Sciatic nerve (tissue), 2 donors: ENCODE measurements around the gene SDK1. TPM values are rescaled to one million over a fixed set of nuclear protein-coding genes. Genes with fewer than 3 reads are reported as not detected.

Experiments
- ATAC-seq: fragments of 200-7000 bp; cut with Tn5 transposase; one replicate; pipeline ENCODE4 v1.9.1; 2020; ENCODE audit warnings: mild to moderate bottlenecking, moderate library complexity
- DNase-seq: peaks from one replicate; pipeline ENCODE4 v3.0.0-alpha.2; 2020; ENCODE audit warnings: low spot score
- intact Hi-C: fragments of 100-400 bp; cut with DNase I; formaldehyde crosslinking; loops from one replicate; pipeline ENCODE4 v1.14.2; 2022
- total RNA-seq: library from RNA; stranded (reverse); fragmentation: NEBNext Ultra II Directional; extraction: Animal tissue kit (Norgen Biotek cat#: 25700); gene quantifications from one replicate; pipeline ENCODE4 v1.2.1, GENCODE V29; 2021
- donor health status: DM: no; HTN: no; CAD: no.
- donor health status: DM: no; HTN: no; CAD: no.

SDK1 gene
- total RNA-seq, 1 donor from 2014 or later, result 11.2 TPM

GRCh38 chr7:4097001-4097609, 796.1 kb downstream of the SDK1 start:
- ATAC-seq, result no peak
- intact Hi-C loops, result no loop called here
- no peak for DNase-seq

- DNase-seq (no peak), ATAC-seq (no peak)
- intact Hi-C loops, result no loop called here
Measured at GRCh38 chr7:4098169-4098568, 797.1 kb downstream of the SDK1 start.

GRCh38 chr7:4099651-4100050, 798.6 kb downstream of the SDK1 start:
- DNase-seq, result no peak
- ATAC-seq, result no peak
- intact Hi-C loops, result no loop called here

- intact Hi-C loops, result no loop called here
Measured at GRCh38 chr7:4100148-4100547, 799.1 kb downstream of the SDK1 start.

GRCh38 chr7:4100691-4101090, 799.6 kb downstream of the SDK1 start:
- DNase-seq, result no peak
- no peak for ATAC-seq
- intact Hi-C loops, result no loop called here

More at GRCh38 chr7:4100148-4100547, 799.1 kb downstream of the SDK1 start:
- ATAC-seq (no peak), DNase-seq (no peak)

GRCh38 chr7:4102231-4102841, 801.3 kb downstream of the SDK1 start:
- no peak for ATAC-seq
- no peak for DNase-seq
- intact Hi-C loops, result no loop called here

GRCh38 chr7:4103352-4104091, 802.5 kb downstream of the SDK1 start:
- DNase-seq (no peak), ATAC-seq (no peak)
- intact Hi-C loops, result no loop called here

GRCh38 chr7:4107839-4108238, 806.8 kb downstream of the SDK1 start:
- intact Hi-C loops, result no loop called here
- no peak for DNase-seq
- ATAC-seq, result no peak

GRCh38 chr7:4108951-4109350, 807.9 kb downstream of the SDK1 start:
- ATAC-seq, result no peak
- no peak for DNase-seq
- intact Hi-C loops, result no loop called here

- intact Hi-C loops, result no loop called here
- ATAC-seq (peak; percentile 34), DNase-seq (no peak)
Measured at GRCh38 chr7:4109481-4110110, 808.5 kb downstream of the SDK1 start.

GRCh38 chr7:4110438-4110837, 809.4 kb downstream of the SDK1 start:
- ATAC-seq (no peak), DNase-seq (no peak)
- intact Hi-C loops, result no loop called here

- no peak for ATAC-seq
- intact Hi-C loops, result no loop called here
- DNase-seq, result no peak
Measured at GRCh38 chr7:4111166-4111565, 810.1 kb downstream of the SDK1 start.

- no peak for ATAC-seq
- no peak for DNase-seq
- intact Hi-C loops, result no loop called here
Measured at GRCh38 chr7:4113271-4113670, 812.2 kb downstream of the SDK1 start.

- ATAC-seq, result no peak
- intact Hi-C loops, result no loop called here
- no peak for DNase-seq
Measured at GRCh38 chr7:4113976-4114375, 812.9 kb downstream of the SDK1 start.

- no peak for DNase-seq
- no peak for ATAC-seq
- intact Hi-C loops, result no loop called here
Measured at GRCh38 chr7:4115442-4115841, 814.4 kb downstream of the SDK1 start.

- ATAC-seq, result no peak
- intact Hi-C loops, result no loop called here
- DNase-seq, result peak; percentile 31
Measured at GRCh38 chr7:4115941-4116610, 815.0 kb downstream of the SDK1 start.

GRCh38 chr7:4119848-4120247, 818.8 kb downstream of the SDK1 start:
- intact Hi-C loops, result no loop called here
- ATAC-seq (no peak), DNase-seq (no peak)

- DNase-seq (no peak), ATAC-seq (no peak)
- intact Hi-C loops, result no loop called here
Measured at GRCh38 chr7:4123346-4123745, 822.3 kb downstream of the SDK1 start.

- DNase-seq (no peak), ATAC-seq (no peak)
- intact Hi-C loops, result no loop called here
Measured at GRCh38 chr7:4123823-4124222, 822.8 kb downstream of the SDK1 start.
